GM12892 (cell line): Measurements from ENCODE around the gene HOMER2.

ENCODE experiments used
- POLR2A ChIP-seq: IDR thresholded peaks from 2 replicates; pipeline ENCODE4 v1.6.1; 2011; ENCODE audit warnings: low read depth, low read length, control low read depth
- POLR2AphosphoS5 ChIP-seq: IDR thresholded peaks from 2 replicates; pipeline ENCODE4 v1.6.1; 2011; ENCODE audit warnings: low read depth, low read length, control low read depth
- TAF1 ChIP-seq: IDR thresholded peaks from 2 replicates; pipeline ENCODE4 v1.6.1; 2011; ENCODE audit warnings: low read depth, mild to moderate bottlenecking, control low read depth, low read length, borderline replicate concordance

DNA sequence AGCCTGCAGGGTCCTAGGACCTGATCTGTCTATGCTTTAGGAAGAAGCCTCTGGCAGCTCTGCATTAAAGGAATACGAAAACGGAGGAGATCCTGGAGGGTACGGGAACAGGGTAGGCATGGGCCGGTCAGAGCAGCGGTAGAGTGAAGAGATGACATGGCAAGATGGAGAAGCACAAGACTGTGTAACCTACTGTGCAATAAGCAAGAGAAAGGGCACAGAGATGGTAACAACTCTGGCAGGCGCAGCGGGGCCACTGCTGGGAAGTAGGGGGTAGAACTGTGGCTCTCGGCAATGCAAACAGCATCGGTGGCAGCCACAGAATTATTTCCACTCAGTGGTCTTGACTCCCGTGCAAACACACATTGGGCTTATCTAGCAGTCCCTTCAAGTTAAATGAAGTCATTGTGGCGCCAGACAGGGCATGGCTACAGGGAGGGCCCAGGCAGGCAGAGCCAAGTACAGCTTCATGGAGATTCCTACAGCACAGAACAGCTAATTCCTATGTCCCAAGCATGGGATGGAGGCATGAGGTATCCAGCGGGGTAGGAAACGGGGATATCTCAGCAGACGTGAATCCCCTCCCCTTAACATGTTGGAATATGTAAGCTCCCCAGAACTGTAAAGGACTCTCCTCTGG, 114.3 kb downstream of the HOMER2 start:
- TF ChIP-seq POLR2AphosphoS5 (no peak), POLR2A (no peak), TAF1 (no peak)
